ENCODE data around the gene TTLL11.

- TF ChIP-seq CTCF (IDR thresholded peaks at IDR 0.05) (no peak), POLR2A (IDR thresholded peaks at IDR 0.05) (no peak), EP300 (IDR thresholded peaks at IDR 0.05) (no peak)
These were observed 21.4 kb downstream of the TTLL11 start for GRCh38 chr9:122071715-122072114.

Data from tibial nerve (tissue), 4 donors.